Measurements from ENCODE around the gene EVI2A. TPM values are rescaled to one million over a fixed set of nuclear protein-coding genes. Genes with fewer than 3 reads are reported as not detected.
A peak's percentile ranks its signal among the peaks of the same experiment; 100 is the strongest.

The EVI2A gene
- total RNA-seq, 1 experiment from 2014 or later = not detected

DNA sequence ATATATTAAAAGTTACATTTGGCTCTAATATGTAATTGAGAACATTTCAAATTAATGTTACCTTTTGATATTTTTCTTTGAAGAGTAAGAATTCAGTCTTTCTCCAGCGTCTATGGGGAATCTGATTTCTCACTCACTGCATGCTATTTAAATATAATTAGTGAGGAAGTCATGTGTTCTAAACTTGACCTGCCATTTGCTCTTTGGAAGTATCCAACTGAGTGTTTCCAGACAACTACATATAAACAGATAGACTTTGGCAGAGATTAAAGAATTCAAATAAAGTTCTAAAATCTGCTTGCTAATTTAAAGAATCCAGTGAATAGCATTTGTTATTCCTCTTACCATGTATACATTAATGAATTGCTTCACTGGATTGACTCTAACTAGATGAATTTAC lies 47.9 kb downstream of the EVI2A start:
- no peak for DNase-seq (ENCODE audit: low spot score)

DNA sequence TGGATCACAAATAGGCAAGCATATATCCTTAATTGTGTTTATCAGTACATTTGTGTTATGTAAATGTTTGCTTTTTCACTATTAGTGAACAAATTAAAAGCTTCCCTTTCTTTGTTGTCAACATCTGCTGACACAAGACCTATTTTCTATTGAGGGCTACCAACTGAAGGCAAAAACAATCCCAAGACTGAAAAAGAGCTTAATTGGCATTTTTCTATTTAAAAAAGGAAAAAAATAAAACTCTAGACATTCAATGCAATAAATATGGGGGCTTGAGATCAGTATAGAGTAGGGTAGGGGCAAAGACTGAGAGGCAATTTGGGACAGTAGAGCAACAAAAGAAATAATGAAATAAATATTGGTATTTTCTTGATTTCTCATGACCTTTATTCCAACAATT lies 48.6 kb downstream of the EVI2A start:
- DNase-seq (ENCODE audit: low spot score) = no peak

DNA sequence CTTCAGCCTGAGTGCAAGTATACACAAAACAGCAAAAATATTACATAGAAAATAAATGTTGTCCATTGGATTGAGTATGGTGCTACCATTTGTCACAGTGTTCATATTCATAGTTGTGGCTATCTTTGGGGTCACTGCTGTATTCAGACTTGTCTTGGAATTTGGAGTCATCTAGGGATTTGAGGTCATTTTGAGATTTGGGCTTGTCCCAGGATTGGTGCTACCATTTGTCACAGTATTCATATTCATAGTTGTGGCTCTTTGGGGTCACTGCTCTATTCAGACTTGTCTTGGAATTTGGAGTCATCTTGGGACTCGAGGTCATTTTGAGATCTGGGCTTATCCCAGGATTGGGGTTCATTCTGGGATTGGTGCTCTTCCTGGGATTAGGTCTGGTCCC lies 49.2 kb downstream of the EVI2A start:
- DNase-seq (ENCODE audit: low spot score) = no peak

DNA sequence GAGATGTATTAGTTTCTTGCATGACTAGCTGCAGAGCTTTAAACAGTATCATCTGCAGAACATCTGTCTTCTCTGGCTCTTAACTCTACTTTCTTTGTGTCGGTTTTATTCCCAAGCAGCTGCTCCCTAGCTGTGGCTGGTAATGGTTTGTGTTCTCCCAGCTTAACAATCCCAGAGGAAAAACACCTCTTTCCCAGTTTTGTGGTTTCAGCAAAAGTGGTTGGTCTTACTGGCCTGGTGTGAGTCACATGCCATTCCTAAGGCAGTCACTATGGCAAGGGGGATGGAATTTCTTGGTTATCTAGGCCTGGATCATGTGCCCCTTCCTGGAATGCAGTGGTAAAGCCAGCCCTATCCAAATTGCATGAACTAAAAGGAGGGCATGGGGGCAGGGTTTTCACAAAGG lies 51.8 kb downstream of the EVI2A start:
- DNase-seq (ENCODE audit: low spot score) = peak; percentile 54

DNA sequence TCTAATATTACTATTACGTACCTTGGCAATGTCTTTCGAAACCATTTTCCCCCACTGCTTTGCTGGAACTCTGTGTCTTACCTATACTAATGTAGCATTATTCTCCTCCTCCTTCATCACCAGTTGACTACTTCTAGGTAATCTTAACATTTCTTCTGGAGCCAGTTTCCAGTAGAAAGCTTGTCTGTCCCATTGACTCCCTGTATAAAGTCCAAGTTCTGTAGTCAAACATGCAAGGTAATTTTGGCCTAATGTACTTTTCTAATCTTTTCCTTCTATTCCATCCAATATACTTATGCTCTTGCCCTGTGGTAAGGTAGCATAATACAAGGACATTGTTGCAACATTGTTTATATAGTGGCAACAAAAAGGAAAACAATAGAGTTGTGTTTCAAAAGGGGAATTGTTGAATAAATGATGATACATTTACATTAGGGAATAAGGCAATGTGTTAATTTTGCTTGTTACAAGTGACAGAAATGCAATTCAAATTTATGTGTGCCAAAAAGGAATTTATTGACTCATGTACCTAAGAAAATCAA lies 52.3 kb downstream of the EVI2A start:
- no peak for DNase-seq (ENCODE audit: low spot score)

Other genes with a start within 250 kb of the EVI2A start
- 26.8 and 41.0 TPM in 2 replicates for gene NF1, start 226.6 kb downstream of the EVI2A start, total RNA-seq (2014; rRNA removed; shearing (Covaris generic))
- gene OMG, start 24.4 kb downstream of the EVI2A start, total RNA-seq (2014; rRNA removed; shearing (Covaris generic)) = not detected in 2 replicates
- not detected in 2 replicates for gene EVI2B, start 7.6 kb downstream of the EVI2A start, total RNA-seq (2014; rRNA removed; shearing (Covaris generic))
- gene RAB11FIP4, start 70.1 kb upstream of the EVI2A start, total RNA-seq (2014; rRNA removed; shearing (Covaris generic)) = 58.3 and 59.5 TPM in 2 replicates

All from HT-29 (cell line).